GM12892 (cell line): Measurements from ENCODE around the gene DDRGK1.
"Not testable (repeated sequence)": the region's sequence is repeated elsewhere in the genome, so short reads cannot be mapped to it uniquely, and the experiment has no call there.

Experiments used
- DNase-seq: peaks from one replicate; pipeline ENCODE4 v3.0.0; 2011; ENCODE audit not compliant: insufficient read length
- FAIRE-seq: peaks from 2 replicates; lab custom pipeline; 2011; peaks lifted over from hg19 to GRCh38; lab: Jason Lieb, UNC
- POLR2A ChIP-seq: IDR thresholded peaks from 2 replicates; pipeline ENCODE4 v1.6.1; 2011; ENCODE audit warnings: low read depth, low read length, control low read depth
- POLR2AphosphoS5 ChIP-seq: IDR thresholded peaks from 2 replicates; pipeline ENCODE4 v1.6.1; 2011; ENCODE audit warnings: low read depth, low read length, control low read depth
- TAF1 ChIP-seq: IDR thresholded peaks from 2 replicates; pipeline ENCODE4 v1.6.1; 2011; ENCODE audit warnings: low read depth, mild to moderate bottlenecking, control low read depth, low read length, borderline replicate concordance

Gene DDRGK1

DNA sequence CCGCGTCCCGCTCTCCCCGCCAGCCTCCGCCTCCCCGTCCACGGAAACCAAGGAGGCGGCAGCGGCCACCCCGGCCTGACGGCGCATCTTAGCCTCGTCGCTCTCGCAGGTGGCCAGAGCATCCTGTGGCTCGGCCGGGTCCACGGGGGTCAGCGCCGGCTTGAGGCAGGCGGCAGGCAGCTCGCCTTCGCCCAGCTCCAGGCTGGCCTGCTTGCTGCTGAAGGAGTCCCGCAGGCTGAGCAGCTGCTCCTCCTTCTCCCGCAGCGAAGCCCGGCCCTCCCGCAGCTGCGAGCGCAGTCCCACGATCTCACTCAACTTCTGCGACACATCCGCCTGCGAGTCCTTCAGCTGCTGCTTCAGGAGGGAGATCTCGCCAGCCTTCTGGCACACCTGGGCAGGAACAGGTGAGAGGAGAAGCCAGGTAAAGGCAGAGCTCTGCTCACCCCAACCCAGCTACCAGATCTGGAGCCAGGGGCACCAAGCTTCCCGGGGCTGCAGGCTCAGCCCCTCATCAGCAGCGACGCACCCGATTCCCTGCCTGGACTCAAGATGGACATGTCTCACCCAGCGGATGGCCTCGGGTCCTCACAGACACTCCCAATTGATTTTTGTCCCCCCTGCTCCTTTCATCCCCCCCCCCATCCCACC is 39.6 kb downstream of the DDRGK1 start:
- TF ChIP-seq POLR2AphosphoS5 (no peak), POLR2A (no peak), TAF1 (no peak)
- DNase-seq (no peak), FAIRE-seq (no peak)

- DNase-seq, result no peak
- TF ChIP-seq TAF1 (no peak), POLR2AphosphoS5 (no peak), POLR2A (no peak)
- no peak for FAIRE-seq
These were observed 40.3 kb downstream of the DDRGK1 start for GRCh38 chr20:3164043-3164762.

- FAIRE-seq, result no peak
- no peak for DNase-seq
- TF ChIP-seq POLR2A (no peak), TAF1 (no peak), POLR2AphosphoS5 (no peak)
These were observed 41.1 kb downstream of the DDRGK1 start for GRCh38 chr20:3163099-3164042.

GRCh38 chr20:3162080-3162611 is 42.3 kb downstream of the DDRGK1 start:
- FAIRE-seq (no peak), DNase-seq (no peak)
- TF ChIP-seq POLR2A (no peak), POLR2AphosphoS5 (no peak), TAF1 (no peak)

- TF ChIP-seq TAF1 (no peak), POLR2AphosphoS5 (no peak), POLR2A (no peak)
- DNase-seq (no peak), FAIRE-seq (no peak)
These were observed 43.0 kb downstream of the DDRGK1 start for GRCh38 chr20:3161316-3162079.

DNA sequence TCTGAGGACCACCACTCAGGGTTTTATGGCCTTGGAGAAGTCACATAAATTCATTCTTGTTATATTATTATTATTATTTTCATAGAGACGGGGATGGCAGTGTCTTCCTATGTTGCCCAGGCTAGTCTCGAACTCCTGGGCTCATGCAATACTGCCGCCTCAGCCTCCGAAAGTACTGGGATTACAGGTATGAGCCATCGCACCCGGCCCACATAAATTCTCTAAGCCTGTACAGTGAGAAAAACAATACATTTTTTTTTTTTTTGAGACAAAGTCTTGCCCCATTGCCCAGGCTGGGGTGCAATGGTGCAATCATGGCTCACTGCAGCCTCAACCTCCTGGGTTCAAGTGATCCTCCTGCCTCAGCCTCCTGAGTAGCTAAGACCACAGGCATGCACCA is 44.1 kb downstream of the DDRGK1 start:
- TF ChIP-seq TAF1 (no peak), POLR2A (no peak), POLR2AphosphoS5 (no peak)
- no peak for DNase-seq
- no peak for FAIRE-seq

- FAIRE-seq (no peak), DNase-seq (no peak)
- TF ChIP-seq POLR2AphosphoS5 (no peak), POLR2A (0 out of 2 replicates have a peak, but pooled peaks have one; percentile 19)
These were observed 45.5 kb downstream of the DDRGK1 start for GRCh38 chr20:3158968-3159431.

GRCh38 chr20:3157817-3158216 is 46.7 kb downstream of the DDRGK1 start:
- no peak for DNase-seq
- no peak for TF ChIP-seq POLR2AphosphoS5
- no peak for TF ChIP-seq TAF1
- no peak for TF ChIP-seq POLR2A
- FAIRE-seq, result no peak

- no peak for DNase-seq
- TF ChIP-seq POLR2A (no peak), POLR2AphosphoS5 (no peak), TAF1 (no peak)
- peak; percentile 5 for FAIRE-seq
These were observed 47.5 kb downstream of the DDRGK1 start for GRCh38 chr20:3156811-3157619.

DNA sequence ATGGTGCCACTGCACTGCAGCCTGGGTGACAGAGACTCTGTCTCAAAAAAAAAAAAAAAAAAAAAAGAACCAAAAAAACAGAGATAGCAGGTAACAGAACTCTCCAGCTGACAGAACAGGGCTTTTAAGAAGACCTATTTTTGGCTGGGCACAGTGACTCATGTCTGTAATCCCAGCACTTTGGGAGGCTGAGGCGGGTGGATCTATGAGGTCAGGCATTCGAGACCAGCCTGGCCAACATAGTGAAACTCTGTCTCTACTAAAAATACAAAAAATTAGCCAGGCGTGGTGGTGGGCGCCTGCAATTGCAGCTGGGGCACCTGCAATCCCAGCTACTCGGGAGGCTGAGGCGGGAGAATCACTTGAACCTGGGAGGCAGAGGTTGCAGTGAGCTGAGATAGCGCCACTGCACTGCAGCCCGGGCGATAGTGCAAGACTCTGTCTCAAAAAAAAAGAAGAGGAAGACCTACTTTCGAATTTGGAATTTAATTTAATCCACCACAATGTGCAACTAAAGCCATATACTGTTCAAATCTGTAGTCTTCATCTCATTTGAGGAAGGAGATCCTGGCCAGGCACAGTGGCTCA is 52.3 kb downstream of the DDRGK1 start:
- not testable (repeated sequence) for FAIRE-seq, DNase-seq
